ENCODE results near the gene XG. TPM values are rescaled to one million over a fixed set of nuclear protein-coding genes. Genes with fewer than 3 reads are reported as not detected.
"Not testable (repeated sequence)": the region's sequence is repeated elsewhere in the genome, so short reads cannot be mapped to it uniquely, and the experiment has no call there.

Gene XG
- total RNA-seq, 4 donors from 2014 or later, result 0.12 to 3.5 (median 0.28) TPM; not detected in 1

DNA sequence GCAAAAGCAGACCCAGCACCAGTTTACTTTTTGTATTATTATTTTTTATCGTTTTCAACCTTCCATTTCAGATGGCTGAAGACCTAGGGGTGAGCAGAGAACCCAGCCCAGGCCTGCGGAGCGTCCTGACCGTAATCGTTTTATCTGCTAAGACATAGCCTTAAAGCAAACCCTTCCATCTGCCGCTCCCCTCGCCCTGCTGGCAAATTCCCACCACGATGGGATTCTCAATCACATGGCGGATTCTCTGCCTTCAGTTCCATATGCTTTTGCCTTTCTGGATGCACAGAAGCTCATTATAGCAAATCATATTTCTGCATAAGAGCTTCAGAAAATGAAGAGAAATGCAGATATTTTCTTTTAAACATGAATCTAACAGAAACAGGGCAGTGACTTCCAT is 18.6 kb upstream of the XG start:
- no peak for ATAC-seq (ENCODE audit: low FRiP score)

GRCh38 chrX:2735270-2735669 is 16.6 kb upstream of the XG start:
- DNase-seq (ENCODE audit: low spot score) (no peak), ATAC-seq (ENCODE audit: low FRiP score) (no peak)
- no peak for TF ChIP-seq CTCF (IDR thresholded peaks at IDR 0.05)

More for the DNA sequence above, 18.6 kb upstream of the XG start:
- no peak for TF ChIP-seq CTCF (IDR thresholded peaks at IDR 0.05)
- DNase-seq (ENCODE audit: low spot score), result no peak

DNA sequence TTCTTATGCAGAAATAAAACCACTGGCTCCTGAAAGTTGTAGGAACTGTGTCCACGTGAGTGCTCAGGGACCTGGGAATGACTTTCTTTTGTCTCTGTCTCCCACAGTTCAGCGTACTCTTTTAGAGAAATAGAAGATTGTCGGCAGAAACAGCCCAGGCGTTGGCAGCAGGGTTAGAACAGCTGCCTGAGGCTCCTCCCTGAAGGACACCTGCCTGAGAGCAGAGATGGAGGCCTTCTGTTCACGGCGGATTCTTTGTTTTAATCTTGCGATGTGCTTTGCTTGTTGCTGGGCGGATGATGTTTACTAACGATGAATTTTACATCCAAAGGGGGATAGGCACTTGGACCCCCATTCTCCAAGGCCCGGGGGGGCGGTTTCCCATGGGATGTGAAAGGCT is 11.2 kb upstream of the XG start:
- DNase-seq (ENCODE audit: low spot score) (no peak), ATAC-seq (ENCODE audit: low FRiP score) (no peak)
- TF ChIP-seq CTCF (IDR thresholded peaks at IDR 0.05), result no peak

GRCh38 chrX:2741386-2741785 is 10.5 kb upstream of the XG start:
- no peak for ATAC-seq (ENCODE audit: low FRiP score)
- no peak for DNase-seq (ENCODE audit: low spot score)
- no peak for TF ChIP-seq CTCF (IDR thresholded peaks at IDR 0.05)

GRCh38 chrX:2746250-2746649 is 5.6 kb upstream of the XG start:
- ATAC-seq (ENCODE audit: low FRiP score); DNase-seq (ENCODE audit: low spot score): not testable (repeated sequence)

GRCh38 chrX:2748171-2748814 is 3.5 kb upstream of the XG start:
- no peak for TF ChIP-seq CTCF (IDR thresholded peaks at IDR 0.05)
- no peak for ATAC-seq (ENCODE audit: low FRiP score)
- DNase-seq (ENCODE audit: low spot score), result no peak

DNA sequence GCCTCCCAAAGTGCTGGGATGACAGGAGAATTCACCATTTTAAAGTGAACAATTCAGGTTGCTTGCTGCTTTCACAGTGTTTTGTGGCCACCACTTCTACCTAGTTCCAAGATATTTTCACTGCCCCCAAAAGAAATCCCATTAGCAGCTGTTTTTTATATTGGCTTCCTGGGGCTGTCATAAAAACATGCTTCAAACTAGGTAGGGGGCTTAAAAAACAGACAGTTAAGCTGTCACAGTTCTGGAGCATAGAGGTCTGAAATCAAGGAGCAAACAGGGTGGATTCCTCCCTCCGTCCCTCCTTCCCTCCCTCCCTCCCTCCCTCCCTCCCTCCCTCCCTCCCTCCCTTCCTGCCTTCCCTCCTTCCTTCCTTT is 3.0 kb upstream of the XG start:
- no peak for TF ChIP-seq CTCF (IDR thresholded peaks at IDR 0.05)
- no peak for DNase-seq (ENCODE audit: low spot score)
- ATAC-seq (ENCODE audit: low FRiP score), result no peak
